ENCODE data around the gene PRDM16. TPM values are rescaled to one million over a fixed set of nuclear protein-coding genes. Genes with fewer than 3 reads are reported as not detected.

PRDM16 gene
- total RNA-seq, 1 experiment from 2014 or later = 0.04 TPM

- no peak for DNase-seq
- H3K27ac ChIP-seq (ENCODE audit: low read length) = no peak overlapping the region
- no peaks in the 10 kb centered on the region for H3K9me2 ChIP-seq (replicated peaks; ENCODE audit: low read length)
- H3K4me3 ChIP-seq (ENCODE audit: low read length) = no peak overlapping the region
- no peak for TF ChIP-seq EZH2phosphoT487 (IDR thresholded peaks at IDR 0.05; ENCODE audit: borderline replicate concordance, low read length)
- no peak for TF ChIP-seq EZH2 (IDR thresholded peaks at IDR 0.05; ENCODE audit: low read length, unreplicated experiment)
- no peak for TF ChIP-seq CTCF (conservative IDR thresholded peaks at IDR 0.05; ENCODE audit: low read depth, low read length)
- intact Hi-C loops (cut with micrococcal nuclease) = no loop called here
- H3K4me2 ChIP-seq (ENCODE audit: low read length) = no peak overlapping the region
- H2AFZ ChIP-seq (ENCODE audit: low read length) = no peak overlapping the region
- no peaks in the 10 kb centered on the region for H3K36me3 ChIP-seq (ENCODE audit: low read depth, low read length)
- peaks cover 100% of the 10 kb centered on the region for H3K27me3 ChIP-seq (ENCODE audit: low read length)
- no peaks in the 10 kb centered on the region for H4K20me1 ChIP-seq (ENCODE audit: low read length)
- no TSS peak for BruUV-seq (replicated peaks)
- CTCF ChIA-PET = no interaction called here
- POLR2A ChIA-PET (ENCODE audit: unreplicated experiment) = no interaction called here
- no peaks in the 10 kb centered on the region for H3K9me3 ChIP-seq (ENCODE audit: low read length)
- no peaks in the 10 kb centered on the region for H3F3A ChIP-seq (ENCODE audit: low read length, unreplicated experiment)
- no peak for ATAC-seq
- no peaks in the 10 kb centered on the region for H3K79me2 ChIP-seq (ENCODE audit: low read length)
- 0 out of 2 replicates have a peak, but pooled peaks cover 6% of the 10 kb centered on the region for H3K4me1 ChIP-seq (ENCODE audit: insufficient read depth, low read length)
- no peak overlapping the region for H3K9ac ChIP-seq (ENCODE audit: low read length)
Measured at GRCh38 chr1:3132660-3133059, 63.7 kb downstream of the PRDM16 start.

GRCh38 chr1:3133686-3134085 lies 64.7 kb downstream of the PRDM16 start:
- Histone ChIP-seq H3K27me3 (ENCODE audit: low read length) (peaks cover 100% of the 10 kb centered on the region), H2AFZ (ENCODE audit: low read length) (no peak overlapping the region), H4K20me1 (ENCODE audit: low read length) (no peaks in the 10 kb centered on the region), H3K4me1 (ENCODE audit: insufficient read depth, low read length) (0 out of 2 replicates have a peak, but pooled peaks cover 6% of the 10 kb centered on the region), H3K9me3 (ENCODE audit: low read length) (no peaks in the 10 kb centered on the region), H3K79me2 (ENCODE audit: low read length) (no peaks in the 10 kb centered on the region), H3K27ac (ENCODE audit: low read length) (no peak overlapping the region), H3K36me3 (ENCODE audit: low read depth, low read length) (no peaks in the 10 kb centered on the region), H3K9ac (ENCODE audit: low read length) (no peak overlapping the region), H3F3A (ENCODE audit: low read length, unreplicated experiment) (no peaks in the 10 kb centered on the region), H3K9me2 (replicated peaks; ENCODE audit: low read length) (no peaks in the 10 kb centered on the region), H3K4me3 (ENCODE audit: low read length) (no peak overlapping the region), H3K4me2 (ENCODE audit: low read length) (no peak overlapping the region)
- no TSS peak for BruUV-seq (replicated peaks)
- POLR2A ChIA-PET (ENCODE audit: unreplicated experiment) = no interaction called here
- DNase-seq (peak; percentile 31), ATAC-seq (no peak)
- TF ChIP-seq EZH2phosphoT487 (IDR thresholded peaks at IDR 0.05; ENCODE audit: borderline replicate concordance, low read length) = no peak
- TF ChIP-seq EZH2 (IDR thresholded peaks at IDR 0.05; ENCODE audit: low read length, unreplicated experiment) = no peak
- TF ChIP-seq CTCF (conservative IDR thresholded peaks at IDR 0.05; ENCODE audit: low read depth, low read length) = no peak
- CTCF ChIA-PET = no interaction called here
- intact Hi-C loops (cut with micrococcal nuclease) = no loop called here

- POLR2A ChIA-PET (ENCODE audit: unreplicated experiment) = no interaction called here
- ATAC-seq = no peak
- Histone ChIP-seq H3K9me3 (ENCODE audit: low read length) (no peaks in the 10 kb centered on the region), H3K4me1 (ENCODE audit: insufficient read depth, low read length) (0 out of 2 replicates have a peak, but pooled peaks cover 6% of the 10 kb centered on the region), H3F3A (ENCODE audit: low read length, unreplicated experiment) (no peaks in the 10 kb centered on the region), H3K4me3 (ENCODE audit: low read length) (no peak overlapping the region), H3K9ac (ENCODE audit: low read length) (no peak overlapping the region), H3K36me3 (ENCODE audit: low read depth, low read length) (no peaks in the 10 kb centered on the region), H4K20me1 (ENCODE audit: low read length) (no peaks in the 10 kb centered on the region), H3K27ac (ENCODE audit: low read length) (no peak overlapping the region), H3K27me3 (ENCODE audit: low read length) (peaks cover 100% of the 10 kb centered on the region), H2AFZ (ENCODE audit: low read length) (no peak overlapping the region), H3K4me2 (ENCODE audit: low read length) (no peak overlapping the region), H3K9me2 (replicated peaks; ENCODE audit: low read length) (no peaks in the 10 kb centered on the region), H3K79me2 (ENCODE audit: low read length) (no peaks in the 10 kb centered on the region)
- DNase-seq = no peak
- BruUV-seq (replicated peaks) = no TSS peak
- intact Hi-C loops (cut with micrococcal nuclease) = no loop called here
- CTCF ChIA-PET = no interaction called here
- no peak for TF ChIP-seq EZH2phosphoT487 (IDR thresholded peaks at IDR 0.05; ENCODE audit: borderline replicate concordance, low read length)
- TF ChIP-seq CTCF (conservative IDR thresholded peaks at IDR 0.05; ENCODE audit: low read depth, low read length) = no peak
- TF ChIP-seq EZH2 (IDR thresholded peaks at IDR 0.05; ENCODE audit: low read length, unreplicated experiment) = no peak
Measured at GRCh38 chr1:3134381-3135072, 65.5 kb downstream of the PRDM16 start.
